GM18507 (cell line): ENCODE data around the gene NDC1.
A peak's percentile ranks its signal among the peaks of the same experiment; 100 is the strongest.
"Not testable (repeated sequence)": the region's sequence is repeated elsewhere in the genome, so short reads cannot be mapped to it uniquely, and the experiment has no call there.

Experiments used
- DNase-seq: peaks from one replicate; pipeline ENCODE4 v3.0.0; 2011; ENCODE audit warnings: low read depth; ENCODE audit not compliant: insufficient read length; ENCODE audit errors: extremely low spot score
- FAIRE-seq: peaks from 2 replicates; lab custom pipeline; 2011; peaks lifted over from hg19 to GRCh38; lab: Jason Lieb, UNC

Gene NDC1, protein sequence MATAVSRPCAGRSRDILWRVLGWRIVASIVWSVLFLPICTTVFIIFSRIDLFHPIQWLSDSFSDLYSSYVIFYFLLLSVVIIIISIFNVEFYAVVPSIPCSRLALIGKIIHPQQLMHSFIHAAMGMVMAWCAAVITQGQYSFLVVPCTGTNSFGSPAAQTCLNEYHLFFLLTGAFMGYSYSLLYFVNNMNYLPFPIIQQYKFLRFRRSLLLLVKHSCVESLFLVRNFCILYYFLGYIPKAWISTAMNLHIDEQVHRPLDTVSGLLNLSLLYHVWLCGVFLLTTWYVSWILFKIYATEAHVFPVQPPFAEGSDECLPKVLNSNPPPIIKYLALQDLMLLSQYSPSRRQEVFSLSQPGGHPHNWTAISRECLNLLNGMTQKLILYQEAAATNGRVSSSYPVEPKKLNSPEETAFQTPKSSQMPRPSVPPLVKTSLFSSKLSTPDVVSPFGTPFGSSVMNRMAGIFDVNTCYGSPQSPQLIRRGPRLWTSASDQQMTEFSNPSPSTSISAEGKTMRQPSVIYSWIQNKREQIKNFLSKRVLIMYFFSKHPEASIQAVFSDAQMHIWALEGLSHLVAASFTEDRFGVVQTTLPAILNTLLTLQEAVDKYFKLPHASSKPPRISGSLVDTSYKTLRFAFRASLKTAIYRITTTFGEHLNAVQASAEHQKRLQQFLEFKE

DNA sequence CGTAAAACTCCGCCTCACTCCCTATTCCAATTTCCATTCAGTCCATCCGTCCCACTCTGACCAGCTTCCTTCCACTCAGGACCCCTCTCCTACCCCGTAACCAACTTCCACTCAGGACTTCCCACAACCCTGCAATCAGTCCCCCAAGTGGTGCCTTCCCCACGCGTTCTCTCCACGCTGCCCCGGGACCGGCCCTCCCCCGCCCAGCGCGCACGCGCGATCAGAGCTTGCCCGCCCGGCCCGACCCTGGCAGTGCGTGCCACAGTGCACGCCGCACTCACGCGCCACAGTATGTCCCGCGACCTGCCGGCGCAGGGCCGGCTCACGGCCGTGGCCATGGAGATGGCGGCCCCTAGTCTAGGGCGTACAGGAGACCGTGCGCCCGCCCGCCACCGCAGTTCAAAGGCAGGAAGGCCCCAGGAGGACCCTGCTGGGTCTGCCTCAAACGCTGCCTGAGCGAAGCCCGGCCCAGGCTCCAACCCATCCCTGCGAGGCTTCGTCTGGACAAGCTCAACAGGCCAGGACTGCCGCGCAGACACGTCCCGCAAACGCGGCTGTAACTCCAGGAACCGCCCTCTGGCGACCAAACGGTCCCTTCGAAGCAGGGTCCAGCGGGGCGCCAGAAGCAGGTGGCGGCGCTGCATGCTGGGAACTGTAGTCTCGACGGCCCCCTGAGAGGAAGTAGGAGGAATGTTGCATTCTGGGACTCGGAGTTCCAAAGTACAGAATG lies at the start of gene NDC1:
Gene NDC1, minus strand, starts transcription at position 373 of the 730 bp plus-strand sequence. Its CDS starts 35 bp downstream, at position 338.
- peak; percentile 71 for DNase-seq

DNA sequence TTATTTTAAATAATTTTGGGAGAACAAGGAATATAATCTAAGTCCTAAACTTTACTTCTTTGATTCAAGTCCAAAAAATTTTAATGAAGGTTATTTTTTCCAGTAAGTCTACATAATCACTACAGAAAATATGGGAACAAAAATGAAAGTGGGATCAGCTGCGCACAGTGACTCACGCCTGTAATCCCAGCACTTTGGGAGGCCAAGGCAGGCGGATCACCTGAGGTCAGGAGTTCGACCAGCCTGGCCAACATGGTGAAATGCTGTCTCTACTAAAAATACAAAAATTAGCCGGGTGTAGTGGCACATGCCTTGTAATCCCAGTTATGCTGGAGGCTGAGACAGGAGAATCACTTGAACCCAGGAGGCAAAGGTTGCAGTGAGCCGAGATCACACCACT lies 45.5 kb upstream of the NDC1 start:
- FAIRE-seq, DNase-seq: not testable (repeated sequence)

More for the DNA sequence above, at the start of gene NDC1:
- FAIRE-seq: peak; percentile 93

DNA sequence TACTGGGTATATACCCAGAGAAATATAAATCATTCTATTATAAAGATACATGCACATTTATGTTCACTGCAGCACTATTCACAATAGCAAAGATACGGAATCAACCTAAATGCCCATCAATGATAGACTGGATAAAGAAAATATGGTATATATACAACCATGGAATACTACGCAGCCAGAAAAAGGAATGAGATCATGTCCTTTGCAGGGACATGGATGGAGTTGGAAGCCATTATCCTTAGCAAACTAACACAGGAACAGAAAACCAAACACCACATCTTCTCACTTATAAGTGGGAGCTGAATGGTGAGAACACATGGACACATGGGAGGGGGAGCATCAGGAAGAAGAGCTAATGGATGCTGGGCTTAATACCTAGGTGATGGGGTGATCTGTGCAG lies 43.8 kb upstream of the NDC1 start:
- FAIRE-seq, DNase-seq: not testable (repeated sequence)

DNA sequence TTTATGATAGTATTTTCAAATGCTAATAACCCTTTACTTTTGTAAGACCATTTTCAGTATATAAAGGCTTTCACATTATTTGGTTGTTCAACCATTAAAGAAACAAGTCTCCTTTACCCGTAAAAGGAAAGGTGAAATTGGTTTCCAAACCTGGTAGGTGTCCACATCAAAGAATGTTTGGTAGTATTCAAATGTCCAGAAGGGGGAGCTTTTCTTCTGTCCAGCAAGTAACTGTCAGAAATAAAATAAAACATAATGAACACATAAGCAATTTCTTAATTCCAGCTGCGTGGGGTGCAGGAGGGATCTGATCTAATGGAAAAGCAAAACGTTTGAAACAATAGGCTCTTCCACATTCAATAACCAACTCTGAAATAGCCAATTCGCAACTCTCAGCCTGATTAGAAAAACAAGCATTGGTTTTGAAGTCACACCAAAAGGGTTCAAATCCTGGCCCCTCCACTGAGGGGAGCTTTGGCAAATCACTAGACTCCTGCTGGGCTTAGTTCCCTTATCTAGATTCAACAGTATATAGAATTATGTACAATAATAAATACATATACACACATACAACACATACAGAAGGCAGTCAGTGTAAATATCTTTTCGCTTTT lies 40.5 kb upstream of the NDC1 start:
- no peak for DNase-seq
- FAIRE-seq: peak; percentile 72

DNA sequence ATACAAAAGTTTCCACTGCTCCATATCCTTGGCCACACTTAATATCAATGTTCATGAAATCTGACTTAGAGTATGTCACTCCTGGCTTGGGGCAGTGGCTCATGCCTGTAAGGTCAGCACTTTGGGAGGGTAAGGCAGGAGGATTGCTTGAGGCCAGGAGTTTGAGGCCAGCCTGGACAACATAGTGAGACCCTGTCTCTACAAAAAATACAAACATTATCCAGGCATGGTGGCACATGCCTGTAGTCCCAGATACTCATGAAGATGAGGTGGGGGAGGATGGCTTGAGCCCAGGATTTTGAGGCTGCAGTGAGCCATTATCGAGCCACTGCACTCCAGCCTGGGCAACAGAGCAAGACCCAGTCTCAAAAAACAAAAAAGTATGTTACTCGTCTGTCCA lies 37.1 kb upstream of the NDC1 start:
- DNase-seq, FAIRE-seq: not testable (repeated sequence)

DNA sequence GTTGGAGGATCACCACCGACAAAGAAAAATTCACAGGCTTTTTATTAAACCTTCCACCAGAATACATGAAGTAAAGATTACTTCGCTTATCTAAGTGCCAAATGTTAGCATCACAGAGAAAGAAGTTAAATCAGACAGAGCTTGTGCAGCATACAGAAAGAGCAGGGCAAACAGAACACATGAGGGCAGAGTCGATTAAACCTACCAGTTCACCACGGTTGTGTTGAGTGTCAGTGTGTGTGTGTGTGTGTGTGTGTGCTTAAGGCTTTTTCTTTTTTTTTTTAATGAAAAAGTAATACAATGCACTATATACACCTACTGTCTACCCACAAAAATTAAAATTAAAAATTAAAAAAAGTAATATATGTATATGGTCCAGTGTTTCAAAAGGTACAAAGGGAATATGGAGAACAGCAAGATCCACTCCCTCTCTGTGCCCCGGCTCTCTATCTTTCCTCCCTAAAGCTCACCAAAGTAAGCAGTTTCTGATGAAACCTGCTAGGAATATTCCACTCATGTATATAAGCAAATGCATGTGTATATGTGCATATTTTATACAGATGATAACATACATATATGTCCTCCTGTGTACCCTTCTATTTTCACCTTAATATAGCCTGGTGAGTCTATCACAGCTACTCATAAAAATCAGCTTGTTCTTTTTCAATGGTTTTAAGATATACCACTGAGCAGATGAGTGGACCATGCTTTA lies 33.8 kb upstream of the NDC1 start:
- no peak for DNase-seq
- FAIRE-seq: no peak

DNA sequence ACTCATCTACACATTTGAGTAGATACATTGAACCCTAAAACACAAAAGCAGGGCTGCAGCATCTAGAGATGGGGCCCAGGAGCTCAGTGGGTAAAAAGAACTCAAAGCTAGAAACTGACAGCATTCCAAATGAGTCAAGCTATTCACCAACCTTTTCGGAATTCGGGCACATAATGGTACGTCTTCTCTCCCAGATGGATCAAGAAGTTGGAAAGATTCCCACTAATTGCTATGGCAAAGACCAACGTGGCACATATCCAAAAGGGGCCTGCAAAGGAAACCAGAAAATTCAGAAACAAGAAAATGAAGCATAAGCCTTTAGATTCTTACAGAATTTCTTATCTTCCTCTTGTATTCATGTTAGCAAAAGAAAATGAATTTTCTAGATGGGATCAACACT lies 33.1 kb upstream of the NDC1 start:
- FAIRE-seq (no peak), DNase-seq (no peak)

DNA sequence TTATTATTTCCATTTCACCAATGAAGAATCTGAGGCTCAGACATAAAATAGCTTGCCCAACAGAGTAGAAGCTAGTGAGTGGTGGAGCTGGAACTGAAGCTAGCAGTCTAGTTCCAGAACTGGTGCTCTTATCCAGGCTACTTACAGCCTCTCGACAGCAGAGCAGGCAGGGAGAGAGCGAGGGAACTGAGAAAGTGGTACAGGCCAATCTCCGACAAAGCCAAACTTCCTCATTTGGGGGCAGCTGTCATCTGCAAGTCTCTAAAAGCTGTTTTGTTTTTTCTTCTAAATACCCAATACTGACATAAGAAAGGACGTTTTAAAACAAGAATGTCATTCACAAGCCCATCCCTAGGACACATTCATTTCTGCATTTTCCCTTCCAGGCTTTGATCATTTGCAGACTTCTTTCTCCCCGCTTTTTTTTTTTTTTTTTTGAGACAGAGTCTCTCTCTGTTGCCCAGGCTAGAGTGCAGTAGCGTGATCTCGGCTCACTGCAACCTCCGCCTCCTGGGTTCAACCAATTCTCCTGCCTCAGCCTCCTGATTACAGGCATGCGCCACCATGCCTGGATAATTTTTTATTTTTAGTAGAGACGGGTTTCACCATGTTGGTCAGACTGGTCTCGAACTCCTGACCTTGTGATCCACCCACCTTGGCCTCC lies 31.5 kb upstream of the NDC1 start:
- FAIRE-seq: peak; percentile 72
- DNase-seq: no peak

DNA sequence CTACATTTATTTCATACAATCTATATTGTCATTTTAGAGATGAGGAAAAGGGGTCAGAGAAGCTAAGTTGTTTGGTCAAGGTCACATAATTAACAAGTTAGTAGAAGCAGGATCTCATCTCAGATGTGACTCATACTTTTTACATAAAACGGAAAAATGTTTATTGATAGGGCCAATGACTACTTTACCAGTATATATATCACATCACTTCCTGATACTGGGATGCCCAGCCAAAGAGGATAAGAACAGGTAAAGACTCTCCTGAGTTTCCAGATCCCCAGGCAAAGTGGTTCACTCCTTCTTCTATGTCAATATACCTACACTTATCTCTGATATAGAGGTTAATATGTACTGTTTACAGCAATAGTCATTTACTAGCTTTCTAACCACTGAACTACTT lies 30.5 kb upstream of the NDC1 start:
- no peak for FAIRE-seq
- DNase-seq: no peak

DNA sequence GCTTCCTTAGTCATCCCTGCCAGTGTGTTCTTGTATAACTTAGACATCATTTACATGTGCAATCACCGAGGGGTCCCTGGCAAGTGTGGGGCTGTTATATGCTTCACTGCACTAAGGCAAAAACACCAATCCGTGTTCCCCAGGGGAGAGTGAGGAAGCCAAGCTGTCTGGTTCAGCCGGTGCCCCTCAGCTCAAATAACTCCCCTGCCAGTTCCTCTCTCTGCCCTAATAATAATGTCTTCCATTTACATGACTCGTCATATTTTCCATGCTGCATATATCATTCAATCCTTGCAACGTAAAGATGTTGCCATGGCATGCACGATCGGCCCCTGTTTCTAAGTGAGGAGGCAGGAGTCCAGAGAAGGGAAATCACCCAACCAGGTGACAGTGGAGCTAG lies 24.4 kb upstream of the NDC1 start:
- FAIRE-seq: no peak
- DNase-seq: no peak

DNA sequence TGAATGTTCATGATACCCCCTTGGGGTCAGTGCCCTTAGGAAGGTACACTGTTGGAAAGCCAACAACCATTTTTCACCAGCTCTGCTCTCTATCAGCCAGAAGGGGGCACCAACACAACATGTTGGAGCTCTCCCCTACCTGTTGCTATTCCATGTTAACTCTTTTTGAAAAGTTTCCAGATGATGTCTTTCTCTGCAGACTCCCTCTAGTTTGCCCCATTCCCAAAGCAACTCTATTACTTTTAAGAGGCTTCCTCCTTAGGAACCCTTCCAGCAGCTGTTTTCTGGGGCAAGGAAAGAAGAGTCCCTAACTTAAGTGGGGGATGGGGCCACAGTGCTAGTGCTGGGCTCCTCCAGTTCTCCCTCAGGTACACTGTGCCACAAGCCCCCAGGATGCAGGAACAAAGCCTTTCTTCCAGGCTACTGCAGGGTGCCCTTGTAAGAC lies 22.9 kb upstream of the NDC1 start:
- FAIRE-seq: peak; percentile 87
- DNase-seq: peak; percentile 22

DNA sequence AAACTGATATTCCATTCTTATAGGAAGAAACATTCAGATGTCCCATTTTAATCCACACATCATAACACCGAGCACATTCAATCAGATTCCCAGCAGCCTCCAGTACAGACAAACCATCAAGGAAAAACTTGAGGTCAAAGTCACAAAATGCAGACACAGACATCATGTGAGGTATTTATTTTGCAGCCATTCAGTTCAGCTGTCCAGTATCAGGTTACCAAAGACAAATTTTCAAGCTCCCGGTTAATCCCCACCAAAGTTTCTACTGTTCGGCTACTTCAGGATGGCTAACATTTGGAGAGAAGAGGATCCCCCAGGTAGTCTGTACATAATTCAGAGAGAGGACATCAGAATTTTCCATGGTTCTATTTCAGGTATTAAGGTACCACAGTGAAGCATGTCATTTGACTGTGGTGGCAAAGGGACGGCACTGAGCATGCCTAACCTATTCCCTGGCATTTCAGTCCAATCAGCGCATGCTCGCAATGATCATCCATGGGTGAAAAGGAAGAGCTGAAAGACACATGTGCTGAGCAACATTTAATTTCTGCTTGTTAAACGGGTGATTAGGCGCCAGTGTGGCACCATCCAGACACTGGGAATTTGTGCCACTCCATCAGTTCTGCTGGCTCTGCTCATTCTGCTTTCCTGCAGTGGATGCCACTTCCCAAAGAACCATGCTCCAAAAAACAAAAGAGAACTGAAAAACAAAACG lies 13.6 kb upstream of the NDC1 start:
- DNase-seq (no peak), FAIRE-seq (no peak)

DNA sequence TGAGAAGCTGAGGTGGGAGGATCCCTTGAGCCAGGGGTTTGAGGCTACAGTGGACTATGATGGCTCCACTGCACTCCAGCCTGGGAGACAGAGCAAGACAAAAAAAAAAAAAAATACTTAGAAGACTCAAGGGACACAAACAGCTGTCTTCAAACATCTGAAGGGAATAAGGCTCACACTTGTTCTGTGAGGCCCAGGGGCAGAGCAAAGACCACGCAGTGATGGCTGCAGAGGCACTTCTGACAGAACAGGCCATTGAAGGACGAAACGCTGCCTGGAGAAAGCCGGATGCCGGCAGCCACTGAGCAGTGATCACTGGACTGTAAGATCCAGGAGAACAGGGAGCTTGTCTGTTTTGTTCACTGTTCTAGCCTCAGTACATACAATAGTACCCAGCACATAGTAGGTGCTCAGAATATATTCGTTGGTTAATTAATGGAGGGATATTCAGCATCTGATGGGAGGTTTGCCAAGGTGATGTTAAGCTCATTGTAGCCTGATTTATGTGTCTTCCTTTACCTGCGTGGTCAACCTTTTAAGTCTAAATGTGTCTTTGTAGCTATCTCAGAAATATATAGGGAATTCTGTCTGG lies 12.1 kb upstream of the NDC1 start:
- no peak for FAIRE-seq
- no peak for DNase-seq

DNA sequence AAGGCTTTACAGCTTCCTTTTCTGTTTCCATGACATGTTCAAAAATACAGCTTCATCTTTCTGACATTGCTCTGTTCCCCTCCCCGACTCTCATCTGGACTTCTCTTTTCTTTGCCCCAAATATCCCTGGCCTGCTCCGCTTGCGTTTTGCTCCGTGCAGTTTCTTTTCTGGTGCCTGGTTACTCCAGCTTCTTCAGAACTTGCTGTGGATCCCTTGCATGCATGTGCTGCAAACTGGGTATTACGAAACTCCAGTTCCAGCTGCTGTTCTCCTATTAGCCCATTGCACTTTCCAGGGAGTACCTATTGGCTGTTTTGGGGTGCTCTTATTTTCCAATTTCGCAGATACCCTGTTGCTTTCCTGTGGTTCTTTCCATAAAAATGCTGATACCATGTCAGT lies 9.9 kb upstream of the NDC1 start:
- no peak for DNase-seq
- FAIRE-seq: no peak

DNA sequence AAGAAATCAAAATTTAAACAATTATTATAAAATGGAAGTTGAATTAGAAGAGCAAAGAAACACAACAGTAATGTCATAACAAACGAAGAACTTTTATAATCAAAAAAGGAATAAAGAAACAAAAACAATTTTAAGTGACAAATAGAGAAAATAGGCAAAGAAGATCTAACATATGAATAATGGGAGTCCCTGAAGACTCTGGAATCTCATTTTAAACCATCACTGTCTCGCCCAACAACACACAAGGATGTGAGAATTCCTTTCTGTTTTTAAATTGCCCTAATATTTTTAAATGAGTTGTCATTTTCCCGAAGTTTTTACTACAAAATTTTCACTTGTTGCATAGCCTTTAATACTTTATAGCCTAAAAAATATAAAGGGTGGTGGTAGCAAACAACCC lies 4.3 kb upstream of the NDC1 start:
- DNase-seq (no peak), FAIRE-seq (no peak)

DNA sequence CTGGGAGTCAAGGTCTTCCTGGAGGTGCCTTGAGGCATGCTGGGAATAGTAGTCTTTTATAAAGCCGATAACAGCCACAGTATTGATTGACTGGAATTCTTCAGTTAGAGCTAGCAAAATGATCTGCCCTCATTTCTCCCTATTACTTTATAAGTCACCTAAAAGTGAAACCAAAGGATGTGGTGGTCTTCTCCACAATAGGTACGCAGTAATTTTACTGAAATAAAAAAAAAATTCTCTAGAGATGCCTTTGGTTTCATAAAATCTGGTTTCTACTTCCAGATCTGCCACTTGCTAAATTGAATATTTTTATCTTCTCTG lies 518 bp upstream of the NDC1 start:
- FAIRE-seq (no peak), DNase-seq (no peak)

DNA sequence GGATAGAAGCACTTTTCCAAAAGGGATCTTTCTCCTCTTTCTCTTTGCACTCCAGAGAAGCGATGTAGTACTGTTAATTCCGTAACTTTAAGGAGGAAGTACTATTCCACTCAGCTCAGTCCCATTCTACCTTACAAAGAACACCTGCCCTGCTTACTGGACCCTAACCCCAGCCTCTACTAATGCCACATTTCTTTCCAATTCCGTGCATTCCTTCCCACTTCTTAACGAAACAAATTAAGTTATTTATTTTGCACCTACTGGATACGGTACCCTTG lies 511 bp downstream of the NDC1 start:
- no peak for FAIRE-seq

DNA sequence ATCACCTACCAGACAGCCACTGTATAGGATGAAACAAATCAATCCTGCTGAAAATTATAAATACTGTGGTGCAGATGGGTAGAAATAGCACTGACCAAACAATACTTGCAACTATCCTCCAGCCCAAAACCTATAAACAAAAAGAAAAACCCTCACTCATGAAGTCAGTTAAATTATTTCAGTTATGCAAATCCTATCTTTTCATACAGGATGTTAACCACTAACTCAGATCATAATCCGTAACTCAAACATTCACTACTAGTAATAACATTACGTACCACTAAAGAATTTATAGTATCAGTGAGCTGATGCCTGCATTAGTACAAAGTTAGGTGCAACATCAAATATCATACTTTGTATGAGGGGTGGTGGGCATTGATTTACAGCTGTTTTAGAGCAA lies 2.6 kb downstream of the NDC1 start:
- peak; percentile 15 for FAIRE-seq
- no peak for DNase-seq

More for the DNA sequence above, 511 bp downstream of the NDC1 start:
- DNase-seq: no peak
